Globus pallidus (tissue), 1 donor: ENCODE measurements around the gene EBF3.
"Not testable (repeated sequence)": the region's sequence is repeated elsewhere in the genome, so short reads cannot be mapped to it uniquely, and the experiment has no call there.

Experiments
- DNase-seq: peaks from one replicate; pipeline ENCODE4 v3.0.0-alpha.2; 2015; ENCODE audit warnings: low spot score

The EBF3 gene

GRCh38 chr10:129929343-129930292, 34.5 kb downstream of the EBF3 start:
- DNase-seq = no peak

- no peak for DNase-seq
These were observed 36.5 kb downstream of the EBF3 start for GRCh38 chr10:129927351-129928120.

DNA sequence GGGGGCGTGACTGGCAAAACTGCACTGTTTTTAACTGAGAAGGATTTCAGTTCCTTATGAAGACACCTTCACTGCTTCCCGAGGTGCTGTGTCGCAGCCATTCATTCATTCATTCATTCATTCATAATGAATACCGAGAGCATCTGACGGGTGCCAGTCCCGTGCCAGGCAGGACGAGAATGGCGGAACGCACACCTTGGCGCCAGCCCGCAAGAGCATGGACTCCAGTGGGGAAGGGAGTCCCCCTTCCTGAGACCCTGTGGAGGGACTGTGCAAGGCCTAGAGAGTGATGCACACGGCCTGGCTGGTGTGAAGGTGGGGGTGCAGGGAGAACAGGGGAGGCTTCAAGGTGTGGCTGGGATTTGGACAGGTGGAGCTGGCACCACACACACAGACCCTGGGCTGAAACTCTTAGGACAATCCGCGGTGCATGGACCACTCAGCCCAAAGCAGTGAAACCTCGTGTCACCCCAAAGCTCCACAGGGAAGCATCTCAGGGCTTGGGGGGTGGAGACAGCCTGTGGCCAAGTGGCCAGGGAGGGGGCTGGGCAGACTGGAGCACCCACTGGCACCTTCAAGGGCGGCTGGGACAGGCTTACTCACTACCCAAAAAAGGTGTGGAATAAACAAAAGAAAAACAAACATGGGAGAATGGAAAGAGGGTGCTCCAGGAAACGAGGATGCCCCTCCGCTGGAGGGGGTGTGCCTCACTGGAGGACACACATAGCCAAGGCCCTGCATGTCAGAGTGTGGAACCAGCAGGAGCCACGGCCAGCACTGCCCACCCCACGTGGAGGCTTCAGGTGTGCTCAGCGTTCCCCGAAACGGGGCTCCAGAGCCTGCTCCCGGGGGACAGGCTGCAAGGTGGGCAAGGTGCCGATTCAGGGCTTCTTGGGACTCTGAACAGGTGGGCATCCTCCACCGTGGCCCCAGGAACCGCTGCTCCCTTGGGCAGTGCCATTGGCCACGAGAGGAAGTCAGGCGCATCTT, 37.7 kb downstream of the EBF3 start:
- no peak for DNase-seq

- no peak for DNase-seq
These were observed 39.5 kb downstream of the EBF3 start for GRCh38 chr10:129924375-129925085.

DNA sequence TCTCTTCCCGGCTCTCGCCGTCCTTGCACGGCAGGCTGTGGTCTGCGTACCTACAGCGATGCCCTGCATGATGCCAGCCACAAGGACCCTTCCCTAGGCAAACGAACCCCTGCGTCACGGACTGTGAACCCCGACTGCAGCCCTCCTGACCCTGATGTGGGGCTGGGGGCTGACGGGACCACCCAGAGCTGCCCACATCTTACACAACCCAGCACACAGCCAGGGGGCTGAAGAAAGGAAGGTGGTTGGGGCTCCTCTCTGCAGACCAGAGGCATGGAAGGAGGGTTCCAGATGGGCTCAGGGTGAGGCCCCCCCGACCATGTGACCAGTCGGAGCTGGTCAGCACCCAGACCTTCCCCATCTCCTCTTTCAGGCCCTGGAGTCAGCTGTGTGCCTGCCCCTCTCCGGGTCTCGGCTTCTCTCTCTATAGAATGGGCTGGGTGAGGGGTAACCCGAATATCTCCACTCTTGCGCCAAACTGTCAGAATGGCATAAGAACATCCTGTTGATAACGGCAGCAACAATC, 41.4 kb downstream of the EBF3 start:
- no peak for DNase-seq

DNA sequence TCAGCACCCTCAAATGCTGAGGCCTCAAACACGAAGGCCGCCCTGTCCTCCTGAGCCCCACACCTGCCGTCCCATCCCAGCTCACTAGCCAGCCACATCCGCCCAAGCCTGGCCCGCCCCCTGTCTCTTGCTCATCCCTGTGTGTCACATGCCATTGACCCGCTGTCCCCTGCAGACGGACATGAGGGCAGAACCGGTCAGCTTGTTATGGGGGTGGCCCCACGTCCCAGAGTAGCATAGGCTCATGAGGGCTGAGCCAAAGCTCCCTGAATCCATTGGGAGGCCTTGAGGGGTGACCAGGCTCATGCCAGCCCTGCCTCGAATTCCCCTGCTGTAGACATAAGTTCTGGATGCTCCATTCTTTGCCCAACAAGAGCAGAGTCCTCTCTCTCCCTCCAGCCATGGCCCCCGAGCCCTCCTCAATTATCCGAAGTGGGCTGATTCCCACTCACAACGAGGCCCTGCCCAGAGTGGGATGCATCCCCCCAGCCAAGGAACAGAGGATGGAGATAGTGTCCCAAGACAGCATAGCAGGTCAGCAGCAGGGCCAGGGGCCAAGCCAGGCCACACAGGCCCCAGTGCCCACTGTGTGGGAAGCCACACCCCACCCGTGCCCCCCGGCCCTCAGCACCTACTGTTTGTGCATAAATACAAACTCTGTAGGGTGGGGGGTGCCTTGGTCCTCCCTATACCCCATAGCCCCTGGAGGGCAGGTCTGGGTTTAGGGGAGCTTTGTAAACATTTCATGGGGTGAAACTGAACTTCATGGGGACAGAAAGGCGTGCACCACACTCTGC, 42.1 kb downstream of the EBF3 start:
- no peak for DNase-seq

GRCh38 chr10:129921065-129921670, 42.9 kb downstream of the EBF3 start:
- no peak for DNase-seq

GRCh38 chr10:129920187-129920586, 43.9 kb downstream of the EBF3 start:
- not testable (repeated sequence) for DNase-seq

GRCh38 chr10:129919358-129919757, 44.7 kb downstream of the EBF3 start:
- DNase-seq = no peak

- DNase-seq = no peak
These were observed 45.2 kb downstream of the EBF3 start for GRCh38 chr10:129918836-129919235.

DNA sequence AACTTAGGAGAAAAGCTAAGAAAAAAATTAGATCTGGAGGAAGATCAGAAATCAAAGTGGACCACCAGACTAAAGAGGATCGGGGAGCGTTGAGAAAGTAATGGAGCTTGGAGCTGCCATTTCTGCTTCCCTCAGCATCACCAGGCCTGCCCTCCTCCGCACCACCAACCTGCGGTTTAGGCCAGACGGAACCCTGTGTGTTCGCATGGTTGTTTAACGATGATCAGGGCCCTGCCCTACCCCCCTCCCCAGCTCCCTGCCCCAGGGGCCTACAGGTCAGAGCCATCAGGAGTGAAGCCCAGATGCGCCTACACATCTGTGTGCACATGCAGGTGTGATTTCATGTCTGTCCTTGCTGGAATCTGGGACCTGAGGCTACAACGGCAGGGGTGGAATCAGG, 45.7 kb downstream of the EBF3 start:
- no peak for DNase-seq

DNA sequence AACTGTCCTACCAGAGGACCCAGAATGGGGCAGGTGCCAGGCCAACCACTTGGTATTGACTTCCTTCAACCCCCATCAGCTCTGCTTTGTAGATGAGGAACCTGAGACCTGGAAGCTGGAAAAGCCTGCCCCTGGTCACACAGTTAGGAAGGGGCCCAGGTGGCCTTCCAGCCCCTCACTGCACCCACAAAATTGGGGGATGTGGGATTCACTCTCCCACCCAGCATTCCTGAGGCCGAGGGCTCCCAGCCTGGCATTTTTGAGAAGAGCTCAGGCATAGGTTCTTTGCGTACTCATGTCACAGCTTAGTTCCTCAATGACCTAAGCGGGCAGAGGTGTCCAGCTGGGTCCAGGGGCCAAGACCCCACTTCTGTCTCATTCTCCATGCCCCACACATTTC, 46.1 kb downstream of the EBF3 start:
- no peak for DNase-seq

GRCh38 chr10:129916506-129916995, 47.5 kb downstream of the EBF3 start:
- DNase-seq = no peak

DNA sequence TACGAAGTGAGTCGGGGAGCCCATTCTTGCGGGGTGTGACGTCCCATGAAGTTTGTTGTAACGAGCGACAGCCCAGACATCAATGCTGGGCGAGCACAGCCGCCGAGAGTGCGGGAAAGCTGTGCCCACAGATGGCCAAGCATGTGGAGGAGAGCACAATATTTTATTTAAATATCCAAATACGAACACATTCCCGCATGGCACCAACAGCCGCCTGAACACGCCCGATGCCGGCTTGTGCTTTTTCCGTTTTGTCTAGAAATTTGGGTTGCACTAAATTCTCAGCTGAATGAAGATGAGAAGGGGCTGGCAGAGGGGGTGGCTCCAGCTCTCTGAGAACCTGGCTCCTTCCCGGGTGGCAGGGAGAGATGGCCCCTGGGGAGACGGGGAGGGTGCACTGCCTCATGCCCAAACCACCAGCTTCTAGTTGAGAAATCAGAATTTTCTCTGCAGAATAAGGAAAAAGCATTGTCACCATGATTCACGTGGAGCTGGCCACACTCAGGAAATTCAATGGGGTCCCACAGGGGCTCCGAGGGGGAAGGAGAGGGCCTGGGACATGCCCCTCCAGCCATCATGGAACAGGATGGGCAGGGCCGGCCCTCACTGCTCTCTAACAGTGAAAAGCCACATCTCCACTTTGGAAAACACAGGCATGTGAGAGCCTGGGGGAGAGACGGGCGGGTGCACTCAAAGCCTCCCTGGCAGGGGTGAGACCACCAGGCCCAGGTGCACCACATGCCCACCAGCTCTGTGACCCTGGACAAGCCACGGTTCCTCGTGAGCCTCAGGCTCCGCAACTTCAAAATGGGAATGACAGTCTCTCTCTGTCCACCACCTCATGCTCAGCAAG, 48.3 kb downstream of the EBF3 start:
- no peak for DNase-seq

- DNase-seq = no peak
These were observed 49.1 kb downstream of the EBF3 start for GRCh38 chr10:129914960-129915359.

DNA sequence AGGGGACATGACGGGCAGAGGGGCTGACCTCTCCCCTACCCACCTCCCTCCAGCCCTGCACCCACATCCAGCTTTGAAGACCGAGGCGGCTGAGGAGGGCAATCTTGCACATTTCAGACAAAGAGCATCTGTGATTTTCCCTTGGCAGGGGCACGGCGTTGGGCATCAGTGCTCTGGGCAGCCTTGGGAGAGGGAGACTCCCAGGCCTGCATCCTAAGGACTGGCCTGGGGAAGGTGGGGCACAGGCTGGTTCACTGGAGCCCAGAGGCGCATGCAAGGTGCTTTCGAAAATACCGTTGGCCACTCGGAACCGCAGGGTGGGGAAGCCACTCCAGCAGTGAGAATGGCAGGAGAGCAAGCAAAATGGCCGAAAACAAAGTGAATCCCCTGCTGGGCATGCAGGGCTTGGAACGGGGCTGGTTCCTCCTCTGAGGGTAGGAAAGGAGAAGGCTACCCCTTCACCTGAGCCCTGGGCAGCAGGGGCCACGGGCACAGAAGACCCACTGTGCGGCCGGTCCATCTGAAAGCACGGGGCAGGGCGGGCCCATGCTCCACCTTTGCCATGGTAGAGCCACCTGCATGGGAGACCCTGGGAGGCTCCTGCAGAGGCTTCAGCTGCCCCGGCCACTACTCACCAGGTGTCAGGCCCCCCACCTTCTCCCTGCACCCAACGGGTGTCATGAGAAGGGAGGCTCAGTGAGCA, 49.8 kb downstream of the EBF3 start:
- no peak for DNase-seq

DNA sequence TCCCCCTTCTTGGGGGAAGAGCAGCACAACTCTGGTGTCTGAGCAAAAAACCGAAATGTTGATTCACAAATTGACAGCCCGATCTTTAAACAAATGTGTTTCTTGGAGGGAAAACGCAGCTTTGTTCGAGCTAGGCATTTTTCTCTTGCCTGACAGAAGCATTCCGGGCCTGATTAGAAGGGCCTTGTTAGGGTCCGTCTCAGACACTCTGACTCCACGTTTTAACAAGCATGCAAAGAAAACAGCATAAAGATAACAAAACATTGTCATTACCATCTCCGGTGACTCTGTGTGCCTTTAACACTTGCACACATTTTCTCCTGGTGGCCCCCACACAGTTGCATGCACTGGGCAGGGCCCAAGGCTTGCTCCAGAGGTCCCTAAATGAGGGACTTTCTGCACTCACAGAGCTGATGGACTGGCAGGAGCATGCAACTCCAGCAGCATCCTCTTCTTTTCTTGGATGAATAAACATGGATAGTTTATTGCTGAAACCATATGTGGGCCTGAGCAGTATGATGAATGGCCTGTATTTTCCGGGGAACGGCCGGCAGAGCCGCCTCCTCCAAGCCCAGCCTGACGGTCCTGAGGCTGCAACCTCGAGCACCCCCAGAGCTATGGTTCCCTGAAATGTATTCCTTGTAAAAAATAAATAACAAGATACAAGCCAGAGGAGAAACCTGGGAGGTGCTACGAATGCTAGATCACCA, 50.9 kb downstream of the EBF3 start:
- no peak for DNase-seq
